ENCODE results near the gene PIEZO1.

The PIEZO1 gene

GRCh38 chr16:88713568-88714419, 71.2 kb downstream of the PIEZO1 start:
- no peak for DNase-seq (ENCODE audit: low read depth)
- no peak for TF ChIP-seq CTCF (IDR thresholded peaks at IDR 0.05; ENCODE audit: control insufficient read depth, insufficient read depth, low read depth, low read length, missing control alignments)
- no peak overlapping the region for H3K4me3 ChIP-seq (ENCODE audit: control insufficient read depth, low read depth, low read length)

- no peak for DNase-seq (ENCODE audit: low read depth)
- H3K4me3 ChIP-seq (ENCODE audit: control insufficient read depth, low read depth, low read length), result no peak overlapping the region
- no peak for TF ChIP-seq CTCF (IDR thresholded peaks at IDR 0.05; ENCODE audit: control insufficient read depth, insufficient read depth, low read depth, low read length, missing control alignments)
These were observed 72.0 kb downstream of the PIEZO1 start for GRCh38 chr16:88713054-88713453.

GRCh38 chr16:88712362-88712979, 72.5 kb downstream of the PIEZO1 start:
- TF ChIP-seq CTCF (IDR thresholded peaks at IDR 0.05; ENCODE audit: control insufficient read depth, insufficient read depth, low read depth, low read length, missing control alignments), result no peak
- no peak for DNase-seq (ENCODE audit: low read depth)
- no peak overlapping the region for H3K4me3 ChIP-seq (ENCODE audit: control insufficient read depth, low read depth, low read length)

GRCh38 chr16:88711750-88712340, 73.2 kb downstream of the PIEZO1 start:
- TF ChIP-seq CTCF (IDR thresholded peaks at IDR 0.05; ENCODE audit: control insufficient read depth, insufficient read depth, low read depth, low read length, missing control alignments), result no peak
- DNase-seq (ENCODE audit: low read depth), result no peak

GRCh38 chr16:88710556-88710955, 74.5 kb downstream of the PIEZO1 start:
- no peak for DNase-seq (ENCODE audit: low read depth)

More at GRCh38 chr16:88711750-88712340, 73.2 kb downstream of the PIEZO1 start:
- H3K4me3 ChIP-seq (ENCODE audit: control insufficient read depth, low read depth, low read length), result no peak overlapping the region

More at GRCh38 chr16:88710556-88710955, 74.5 kb downstream of the PIEZO1 start:
- no peak overlapping the region for H3K4me3 ChIP-seq (ENCODE audit: control insufficient read depth, low read depth, low read length)
- no peak for TF ChIP-seq CTCF (IDR thresholded peaks at IDR 0.05; ENCODE audit: control insufficient read depth, insufficient read depth, low read depth, low read length, missing control alignments)
